GM12878 (cell line): Measurements from ENCODE around the gene C12orf60. TPM values are rescaled to one million over a fixed set of nuclear protein-coding genes. Genes with fewer than 3 reads are reported as not detected.
A peak's percentile ranks its signal among the peaks of the same experiment; 100 is the strongest.

ENCODE experiments used
- CHD4 ChIP-seq: fragments of 200-600 bp; sonication (generic); IDR thresholded peaks from 2 replicates; pipeline ENCODE4 v1.6.1; 2016; ENCODE audit warnings: mild to moderate bottlenecking
- CREM ChIP-seq: IDR thresholded peaks from 2 replicates; pipeline ENCODE4 v1.6.1; 2014; ENCODE audit warnings: antibody characterized with exemption, low read depth
- EED ChIP-seq: sonication (generic); IDR thresholded peaks from 2 replicates; pipeline ENCODE4 v1.6.1; 2016; ENCODE audit warnings: antibody characterized with exemption, low read depth
- JUND ChIP-seq: IDR thresholded peaks from 2 replicates; pipeline ENCODE4 v1.6.1; 2012; ENCODE audit warnings: low read depth, mild to moderate bottlenecking, low read length, improper control_type of control experiment, moderate library complexity
- MXI1 ChIP-seq: fragments of 150-350 bp; IDR thresholded peaks from 2 replicates; pipeline ENCODE4 v1.6.1; 2011; ENCODE audit warnings: low read depth, mild to moderate bottlenecking, inconsistent platforms, low read length, improper control_type of control experiment
- MYB ChIP-seq: fragments of 150-350 bp; IDR thresholded peaks from 2 replicates; pipeline ENCODE4 v1.6.1; 2014; ENCODE audit warnings: mild to moderate bottlenecking, low read depth, low read length, borderline replicate concordance
- MYC ChIP-seq: IDR thresholded peaks from 2 replicates; pipeline ENCODE4 v1.6.1; 2011; ENCODE audit warnings: mild to moderate bottlenecking, low read length, moderate library complexity, inconsistent platforms; ENCODE audit not compliant: insufficient read depth, insufficient replicate concordance, insufficient read length, severe bottlenecking
- POLR2AphosphoS5 ChIP-seq: IDR thresholded peaks from 2 replicates; pipeline ENCODE4 v1.6.1; 2011; ENCODE audit warnings: mild to moderate bottlenecking, low read length, inconsistent platforms
- RAD51 ChIP-seq: fragments of 450-650 bp; IDR thresholded peaks from 2 replicates; pipeline ENCODE4 v1.6.1; 2016; ENCODE audit warnings: moderate library complexity, mild to moderate bottlenecking, inconsistent platforms
- STAT1 ChIP-seq: fragments of 450-650 bp; conservative IDR thresholded peaks from 2 replicates; pipeline ENCODE4 v1.6.1; 2014; ENCODE audit warnings: antibody characterized with exemption, mild to moderate bottlenecking
- ZNF217 ChIP-seq: fragments of 450-650 bp; IDR thresholded peaks from 2 replicates; pipeline ENCODE4 v1.6.1; 2017; ENCODE audit warnings: antibody characterized with exemption, mild to moderate bottlenecking
- ZNF24 ChIP-seq: fragments of 450-650 bp; IDR thresholded peaks from 2 replicates; pipeline ENCODE4 v1.6.1; 2017; ENCODE audit warnings: antibody characterized with exemption, mild to moderate bottlenecking
- ZZZ3 ChIP-seq: IDR thresholded peaks from 2 replicates; pipeline ENCODE4 v1.6.1; 2011; ENCODE audit warnings: low read depth; ENCODE audit not compliant: control insufficient read depth, insufficient read length
- polyA plus RNA-seq, 11 experiments: library from polyadenylated mRNA; depleted of rRNA in 4 of 11; unstranded in 6 of 11; stranded (reverse) in 5 of 11; fragments of >200 nt; fragmentation: Nextera tagmentation in 4 of 11; fragmentation: Illumina TruSeq in 1 of 11; extraction: Ambion mirVana in 4 of 11; extraction: Trizol in 1 of 11; gene quantifications; 1 replicate in 1 of 11; 2 replicates in 10 of 11; pipeline versions ENCODE4 v1.2.1 to v1.2.3, GENCODE V29; 2011 to 2016; ENCODE audit warnings: inconsistent platforms in 2 of 11, missing spikeins in 2 of 11, low read depth in 1 of 11
- total RNA-seq, 4 experiments: library from RNA; depleted of rRNA in 3 of 4; stranded (reverse); fragments of >200 nt in 3 of 4; fragmentation: Illumina TruSeq in 1 of 4; extraction: Trizol in 1 of 4; gene quantifications; 2 replicates each; pipeline versions ENCODE4 v1.2.1 to v1.2.3, GENCODE V29; 2013 to 2021
- TF ChIP-seq, protein P1 (sequence below): IDR thresholded peaks from 2 replicates; pipeline ENCODE4 v1.6.1; 2011; ENCODE audit warnings: borderline replicate concordance, low read depth, mild to moderate bottlenecking, moderate library complexity, low read length; ENCODE audit not compliant: insufficient read depth, poor library complexity, severe bottlenecking
- TF ChIP-seq, protein P2 (sequence below): fragments of 450-650 bp; IDR thresholded peaks from 2 replicates; pipeline ENCODE4 v1.6.1; 2017; ENCODE audit warnings: borderline replicate concordance
- TF ChIP-seq, protein P3 (sequence below): IDR thresholded peaks from 2 replicates; pipeline ENCODE4 v1.6.1; 2011; ENCODE audit warnings: low read depth, low read length, improper control_type of control experiment, borderline replicate concordance
- TF ChIP-seq, protein P4 (sequence below): IDR thresholded peaks from 2 replicates; pipeline ENCODE4 v1.6.1; 2011; ENCODE audit warnings: mild to moderate bottlenecking, low read depth, low read length, moderate library complexity; ENCODE audit not compliant: insufficient replicate concordance
- TF ChIP-seq, protein P5 (sequence below): fragments of 450-650 bp; IDR thresholded peaks from 2 replicates; pipeline ENCODE4 v1.6.1; 2016; ENCODE audit warnings: mild to moderate bottlenecking, moderate library complexity, borderline replicate concordance

The C12orf60 gene
- total and polyA plus RNA-seq, 10 of the 15 experiments (the other 5 are each of a cell fraction or from before 2014, with no cell fraction given): 1.8 to 7.2 (median 3.2) TPM

DNA sequence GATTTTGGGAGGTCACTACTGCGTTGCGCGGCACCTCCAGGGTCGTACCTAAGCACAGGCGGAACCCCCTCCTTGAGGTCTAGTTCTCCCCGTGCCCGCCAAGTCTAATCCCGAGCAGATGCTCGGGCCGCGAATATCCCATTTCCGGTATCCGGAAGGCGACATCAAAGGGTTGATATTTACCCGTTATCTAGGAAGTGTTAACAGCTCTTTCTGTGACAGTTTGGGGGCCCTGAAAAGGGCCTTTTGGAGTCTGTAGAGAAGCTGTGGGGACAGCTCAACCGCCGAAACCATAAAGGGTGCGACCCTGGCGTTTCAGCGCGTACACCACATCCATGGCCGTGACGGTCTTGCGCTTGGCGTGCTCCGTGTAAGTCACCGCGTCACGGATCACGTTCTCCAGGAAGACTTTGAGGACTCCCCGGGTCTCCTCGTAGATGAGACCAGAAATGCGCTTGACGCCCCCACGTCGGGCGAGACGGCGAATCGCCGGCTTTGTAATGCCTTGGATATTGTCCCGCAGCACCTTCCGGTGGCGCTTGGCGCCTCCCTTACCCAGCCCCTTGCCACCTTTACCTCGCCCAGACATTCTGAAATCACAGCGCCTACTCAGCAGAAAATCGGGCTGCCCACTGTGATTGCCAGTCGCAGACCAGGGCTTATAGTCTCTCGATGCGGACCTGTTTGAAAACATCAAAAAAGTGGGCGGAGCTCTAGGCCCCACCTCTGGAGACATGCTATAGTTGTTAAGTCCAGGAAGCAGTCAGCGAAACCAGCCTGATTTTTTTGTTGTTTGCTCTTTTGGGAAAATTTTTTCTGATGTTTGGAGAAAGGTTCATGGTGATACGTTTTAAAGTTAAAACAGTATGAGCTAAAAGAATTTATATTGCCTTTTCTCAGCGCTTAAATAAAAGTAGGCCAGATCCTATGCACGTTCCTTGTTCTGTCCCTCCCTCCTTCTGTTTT is 32.7 kb upstream of the C12orf60 start (continued):
- TF ChIP-seq, protein P1, sequence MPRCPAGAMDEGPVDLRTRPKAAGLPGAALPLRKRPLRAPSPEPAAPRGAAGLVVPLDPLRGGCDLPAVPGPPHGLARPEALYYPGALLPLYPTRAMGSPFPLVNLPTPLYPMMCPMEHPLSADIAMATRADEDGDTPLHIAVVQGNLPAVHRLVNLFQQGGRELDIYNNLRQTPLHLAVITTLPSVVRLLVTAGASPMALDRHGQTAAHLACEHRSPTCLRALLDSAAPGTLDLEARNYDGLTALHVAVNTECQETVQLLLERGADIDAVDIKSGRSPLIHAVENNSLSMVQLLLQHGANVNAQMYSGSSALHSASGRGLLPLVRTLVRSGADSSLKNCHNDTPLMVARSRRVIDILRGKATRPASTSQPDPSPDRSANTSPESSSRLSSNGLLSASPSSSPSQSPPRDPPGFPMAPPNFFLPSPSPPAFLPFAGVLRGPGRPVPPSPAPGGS: no peak
- no peak for TF ChIP-seq MYB
- TF ChIP-seq RAD51: peak; percentile 17; the same call in 1 of the 2 replicates
- TF ChIP-seq, protein P2, sequence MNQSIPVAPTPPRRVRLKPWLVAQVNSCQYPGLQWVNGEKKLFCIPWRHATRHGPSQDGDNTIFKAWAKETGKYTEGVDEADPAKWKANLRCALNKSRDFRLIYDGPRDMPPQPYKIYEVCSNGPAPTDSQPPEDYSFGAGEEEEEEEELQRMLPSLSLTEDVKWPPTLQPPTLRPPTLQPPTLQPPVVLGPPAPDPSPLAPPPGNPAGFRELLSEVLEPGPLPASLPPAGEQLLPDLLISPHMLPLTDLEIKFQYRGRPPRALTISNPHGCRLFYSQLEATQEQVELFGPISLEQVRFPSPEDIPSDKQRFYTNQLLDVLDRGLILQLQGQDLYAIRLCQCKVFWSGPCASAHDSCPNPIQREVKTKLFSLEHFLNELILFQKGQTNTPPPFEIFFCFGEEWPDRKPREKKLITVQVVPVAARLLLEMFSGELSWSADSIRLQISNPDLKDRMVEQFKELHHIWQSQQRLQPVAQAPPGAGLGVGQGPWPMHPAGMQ: 0 out of 2 replicates have a peak, but pooled peaks have one; percentile 19
- TF ChIP-seq, protein P3, sequence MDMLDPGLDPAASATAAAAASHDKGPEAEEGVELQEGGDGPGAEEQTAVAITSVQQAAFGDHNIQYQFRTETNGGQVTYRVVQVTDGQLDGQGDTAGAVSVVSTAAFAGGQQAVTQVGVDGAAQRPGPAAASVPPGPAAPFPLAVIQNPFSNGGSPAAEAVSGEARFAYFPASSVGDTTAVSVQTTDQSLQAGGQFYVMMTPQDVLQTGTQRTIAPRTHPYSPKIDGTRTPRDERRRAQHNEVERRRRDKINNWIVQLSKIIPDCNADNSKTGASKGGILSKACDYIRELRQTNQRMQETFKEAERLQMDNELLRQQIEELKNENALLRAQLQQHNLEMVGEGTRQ: no peak; the same call in 1 of the 2 replicates
- peak; percentile 45 for TF ChIP-seq EED
- TF ChIP-seq, protein P4, sequence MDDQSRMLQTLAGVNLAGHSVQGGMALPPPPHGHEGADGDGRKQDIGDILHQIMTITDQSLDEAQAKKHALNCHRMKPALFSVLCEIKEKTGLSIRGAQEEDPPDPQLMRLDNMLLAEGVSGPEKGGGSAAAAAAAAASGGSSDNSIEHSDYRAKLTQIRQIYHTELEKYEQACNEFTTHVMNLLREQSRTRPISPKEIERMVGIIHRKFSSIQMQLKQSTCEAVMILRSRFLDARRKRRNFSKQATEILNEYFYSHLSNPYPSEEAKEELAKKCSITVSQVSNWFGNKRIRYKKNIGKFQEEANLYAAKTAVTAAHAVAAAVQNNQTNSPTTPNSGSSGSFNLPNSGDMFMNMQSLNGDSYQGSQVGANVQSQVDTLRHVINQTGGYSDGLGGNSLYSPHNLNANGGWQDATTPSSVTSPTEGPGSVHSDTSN: peak; percentile 56
- no peak for TF ChIP-seq ZZZ3
- no peak for TF ChIP-seq MYC
- TF ChIP-seq JUND: no peak
- TF ChIP-seq POLR2AphosphoS5: peak; percentile 98
- TF ChIP-seq CREM: peak; percentile 78
- no peak; the same call in 1 of the 2 replicates for TF ChIP-seq STAT1
- TF ChIP-seq CHD4: no peak
- peak; percentile 84 for TF ChIP-seq MXI1
- TF ChIP-seq, protein P5, sequence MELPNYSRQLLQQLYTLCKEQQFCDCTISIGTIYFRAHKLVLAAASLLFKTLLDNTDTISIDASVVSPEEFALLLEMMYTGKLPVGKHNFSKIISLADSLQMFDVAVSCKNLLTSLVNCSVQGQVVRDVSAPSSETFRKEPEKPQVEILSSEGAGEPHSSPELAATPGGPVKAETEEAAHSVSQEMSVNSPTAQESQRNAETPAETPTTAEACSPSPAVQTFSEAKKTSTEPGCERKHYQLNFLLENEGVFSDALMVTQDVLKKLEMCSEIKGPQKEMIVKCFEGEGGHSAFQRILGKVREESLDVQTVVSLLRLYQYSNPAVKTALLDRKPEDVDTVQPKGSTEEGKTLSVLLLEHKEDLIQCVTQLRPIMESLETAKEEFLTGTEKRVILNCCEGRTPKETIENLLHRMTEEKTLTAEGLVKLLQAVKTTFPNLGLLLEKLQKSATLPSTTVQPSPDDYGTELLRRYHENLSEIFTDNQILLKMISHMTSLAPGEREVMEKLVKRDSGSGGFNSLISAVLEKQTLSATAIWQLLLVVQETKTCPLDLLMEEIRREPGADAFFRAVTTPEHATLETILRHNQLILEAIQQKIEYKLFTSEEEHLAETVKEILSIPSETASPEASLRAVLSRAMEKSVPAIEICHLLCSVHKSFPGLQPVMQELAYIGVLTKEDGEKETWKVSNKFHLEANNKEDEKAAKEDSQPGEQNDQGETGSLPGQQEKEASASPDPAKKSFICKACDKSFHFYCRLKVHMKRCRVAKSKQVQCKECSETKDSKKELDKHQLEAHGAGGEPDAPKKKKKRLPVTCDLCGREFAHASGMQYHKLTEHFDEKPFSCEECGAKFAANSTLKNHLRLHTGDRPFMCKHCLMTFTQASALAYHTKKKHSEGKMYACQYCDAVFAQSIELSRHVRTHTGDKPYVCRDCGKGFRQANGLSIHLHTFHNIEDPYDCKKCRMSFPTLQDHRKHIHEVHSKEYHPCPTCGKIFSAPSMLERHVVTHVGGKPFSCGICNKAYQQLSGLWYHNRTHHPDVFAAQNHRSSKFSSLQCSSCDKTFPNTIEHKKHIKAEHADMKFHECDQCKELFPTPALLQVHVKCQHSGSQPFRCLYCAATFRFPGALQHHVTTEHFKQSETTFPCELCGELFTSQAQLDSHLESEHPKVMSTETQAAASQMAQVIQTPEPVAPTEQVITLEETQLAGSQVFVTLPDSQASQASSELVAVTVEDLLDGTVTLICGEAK: peak; percentile 82
- TF ChIP-seq ZNF24: peak; percentile 34; the same call in 1 of the 2 replicates
- peak; percentile 90 for TF ChIP-seq ZNF217
